PC-9 (cell line): ENCODE data around the gene WDR43. TPM values are rescaled to one million over a fixed set of nuclear protein-coding genes. Genes with fewer than 3 reads are reported as not detected.

ENCODE experiments used
- BruUV-seq: library from RNA; stranded (reverse); fragments of 400-500 nt; replicated peaks from 2 replicates; lab custom pipeline; 2021; lab: Mats Ljungman, UMichigan
- CTCF ChIA-PET: fragments of 300-600 bp; sonication (Branson Sonifier 250); formaldehyde crosslinking; loops from one replicate; lab custom pipeline; 2022; ENCODE audit warnings: antibody characterized with exemption; lab: Charles Lee
- POLR2A ChIA-PET: fragments of 300-600 bp; sonication (Branson Sonifier 250); formaldehyde crosslinking; loops from one replicate; lab custom pipeline; 2022; ENCODE audit warnings: antibody characterized with exemption; ENCODE audit not compliant: unreplicated experiment; lab: Charles Lee
- DNase-seq, 2 experiments: peaks; one replicate each; pipeline versions ENCODE4 v3.0.0 to v3.0.0-alpha.2; 2015 to 2022; ENCODE audit warnings: mixed read lengths in 1 of 2
- H2AFZ ChIP-seq: fragments of 200-600 bp; sonication (generic); 2 replicates; pipeline ENCODE4 v1.8.1; 2017; ENCODE audit warnings: antibody characterized with exemption
- H3F3A ChIP-seq: fragments of 200-600 bp; sonication (generic); 2 replicates; pipeline ENCODE4 v1.8.1; 2017; ENCODE audit warnings: antibody characterized with exemption, mild to moderate bottlenecking, low read depth; ENCODE audit not compliant: insufficient read depth
- H3K27ac ChIP-seq: fragments of 200-600 bp; sonication (generic); 2 replicates; pipeline ENCODE4 v1.6.1; 2016; ENCODE audit warnings: mixed run types
- H3K27me3 ChIP-seq: fragments of 200-600 bp; sonication (generic); 2 replicates; pipeline ENCODE4 v1.6.1; 2016; ENCODE audit warnings: low read depth, mixed run types; ENCODE audit not compliant: insufficient read depth
- H3K36me3 ChIP-seq: fragments of 200-600 bp; sonication (generic); 2 replicates; pipeline ENCODE4 v1.6.1; 2016; ENCODE audit warnings: low read depth, mixed run types
- H3K4me1 ChIP-seq: fragments of 200-600 bp; sonication (generic); replicated peaks from 2 replicates; pipeline ENCODE4 v1.6.1; 2016; ENCODE audit warnings: mixed run types; ENCODE audit not compliant: insufficient read depth
- H3K4me2 ChIP-seq: fragments of 200-600 bp; sonication (generic); 2 replicates; pipeline ENCODE4 v1.6.1; 2017; ENCODE audit warnings: mixed run types
- H3K4me3 ChIP-seq: fragments of 200-600 bp; sonication (generic); 2 replicates; pipeline ENCODE4 v1.6.1; 2016; ENCODE audit warnings: mixed run types
- H3K79me2 ChIP-seq: fragments of 200-600 bp; sonication (generic); 2 replicates; pipeline ENCODE4 v1.6.1; 2017; ENCODE audit warnings: low read depth, mixed run types
- H3K9me2 ChIP-seq: fragments of 200-600 bp; sonication (generic); 2 replicates; pipeline ENCODE4 v1.8.1; 2017; ENCODE audit warnings: mild to moderate bottlenecking; ENCODE audit not compliant: insufficient read depth
- H3K9me3 ChIP-seq: fragments of 200-600 bp; sonication (generic); 2 replicates; pipeline ENCODE4 v1.8.1; 2016; ENCODE audit warnings: low read depth; ENCODE audit not compliant: insufficient read depth
- H4K20me1 ChIP-seq: fragments of 200-600 bp; sonication (generic); 2 replicates; pipeline ENCODE4 v1.8.1; 2017; ENCODE audit not compliant: insufficient read depth
- CTCF ChIP-seq: fragments of 200-600 bp; sonication (generic); conservative IDR thresholded peaks from 2 replicates; pipeline ENCODE4 v1.6.1; 2017; ENCODE audit warnings: mixed run types, antibody characterized with exemption, mild to moderate bottlenecking, moderate library complexity
- EZH2 ChIP-seq: fragments of 200-600 bp; sonication (generic); IDR thresholded peaks from 2 replicates; pipeline ENCODE4 v1.8.0; 2017; ENCODE audit warnings: antibody characterized with exemption, low read depth
- intact Hi-C: fragments of 100-400 bp; cut with micrococcal nuclease; formaldehyde crosslinking; loops from one replicate; pipeline ENCODE4 v1.10.0; 2022; ENCODE audit not compliant: unreplicated experiment
- total RNA-seq: library from RNA; stranded (reverse); gene quantifications from 2 replicates; pipeline ENCODE4 v1.2.3, GENCODE V29; 2021

WDR43 gene
- total RNA-seq, 1 experiment from 2014 or later: 57.9 TPM

- Histone ChIP-seq H3K36me3 (peaks cover 41% of the 10 kb centered on the region), H3K27me3 (no peaks in the 10 kb centered on the region), H3F3A (peaks cover 80% of the 10 kb centered on the region), H3K27ac (no peak overlapping the region), H3K4me1 (peaks cover 24% of the 10 kb centered on the region; the same call in 1 of the 2 replicates), H3K4me3 (no peak overlapping the region), H2AFZ (no peak overlapping the region), H3K9me3 (peaks cover 4% of the 10 kb centered on the region; the same call in 1 of the 2 replicates), H3K9me2 (no peaks in the 10 kb centered on the region), H4K20me1 (peaks cover 22% of the 10 kb centered on the region; the same call in 1 of the 2 replicates), H3K4me2 (no peak overlapping the region), H3K79me2 (no peaks in the 10 kb centered on the region)
- DNase-seq: no peak
- no peak for TF ChIP-seq EZH2
- TF ChIP-seq CTCF: no peak
- ChIA-PET POLR2A (no interaction called here), CTCF (no interaction called here)
- intact Hi-C loops: loop anchor here (10.0 kb wide), 1 partner anchor 535 kb away; no protein-coding TSS in a partner anchor
- BruUV-seq: no TSS peak
Measured at GRCh38 chr2:28949617-28950305, 55.3 kb downstream of the WDR43 start.

GRCh38 chr2:28950941-28951630, 56.6 kb downstream of the WDR43 start:
- POLR2A ChIA-PET: no interaction called here
- no TSS peak for BruUV-seq

GRCh38 chr2:28951910-28952835, 57.7 kb downstream of the WDR43 start:
- ChIA-PET POLR2A (interaction anchor here (0.5 kb wide), 1 partner anchor 168 kb away, joined by 5 read pairs; no protein-coding TSS in a partner anchor), CTCF (interaction anchor here (0.7 kb wide), 1 partner anchor 470 kb away, joined by 3 read pairs; no protein-coding TSS in a partner anchor)
- Histone ChIP-seq H3K9me3 (peaks cover 4% of the 10 kb centered on the region; the same call in 1 of the 2 replicates), H3K27me3 (no peaks in the 10 kb centered on the region), H3K27ac (no peak overlapping the region), H3K4me2 (no peak overlapping the region), H3K4me1 (peaks cover 24% of the 10 kb centered on the region; the same call in 1 of the 2 replicates), H4K20me1 (peaks cover 13% of the 10 kb centered on the region; the same call in 1 of the 2 replicates), H3F3A (peaks cover 72% of the 10 kb centered on the region), H3K36me3 (peaks cover 17% of the 10 kb centered on the region), H2AFZ (no peak overlapping the region), H3K9me2 (no peaks in the 10 kb centered on the region), H3K79me2 (no peaks in the 10 kb centered on the region), H3K4me3 (no peak overlapping the region)
- BruUV-seq: no TSS peak
- intact Hi-C loops: loop anchor here (10.0 kb wide), 1 partner anchor 533 kb away; no protein-coding TSS in a partner anchor
- no peak for TF ChIP-seq CTCF
- no peak for TF ChIP-seq EZH2
- no peak for DNase-seq

More at GRCh38 chr2:28950941-28951630, 56.6 kb downstream of the WDR43 start:
- peaks cover 13% of the 10 kb centered on the region; the same call in 1 of the 2 replicates for H4K20me1 ChIP-seq
- CTCF ChIA-PET: no interaction called here
- peaks cover 28% of the 10 kb centered on the region for H3K36me3 ChIP-seq
- no peaks in the 10 kb centered on the region for H3K27me3 ChIP-seq
- H3K9me2 ChIP-seq: no peaks in the 10 kb centered on the region
- H3K4me1 ChIP-seq: peaks cover 24% of the 10 kb centered on the region; the same call in 1 of the 2 replicates
- no peaks in the 10 kb centered on the region for H3K79me2 ChIP-seq
- no peak overlapping the region for H3K4me2 ChIP-seq
- peaks cover 4% of the 10 kb centered on the region; the same call in 1 of the 2 replicates for H3K9me3 ChIP-seq
- H3K27ac ChIP-seq: no peak overlapping the region
- no peak overlapping the region for H3K4me3 ChIP-seq
- no peak for DNase-seq
- intact Hi-C loops: loop anchor here (10.0 kb wide), 1 partner anchor 534 kb away; no protein-coding TSS in a partner anchor
- no peak overlapping the region for H2AFZ ChIP-seq
- peaks cover 82% of the 10 kb centered on the region for H3F3A ChIP-seq
- TF ChIP-seq EZH2: no peak
